Body of pancreas (tissue), 4 donors: ENCODE measurements around the gene PARM1.

ENCODE experiments used
- CTCF ChIP-seq, 7 experiments: fragments of 450-650 bp in 4 of 7; fragments of 200-600 bp in 3 of 7; sonication (generic) in 3 of 7; IDR thresholded peaks; one replicate each; pipeline ENCODE4 v1.5.1; 2016 to 2019; ENCODE audit warnings: antibody characterized with exemption in 7 of 7
- POLR2A ChIP-seq, 3 donors: fragments of 450-650 bp; IDR thresholded peaks; one replicate each; pipeline ENCODE4 v1.6.1; 2016; ENCODE audit warnings: antibody characterized with exemption in 3 of 3, mild to moderate bottlenecking in 2 of 3

- TF ChIP-seq CTCF (IDR thresholded peaks at IDR 0.05) (no peak), POLR2A (IDR thresholded peaks at IDR 0.05) (no peak)
Observed at GRCh38 chr4:74941123-74941522, 8.2 kb downstream of the PARM1 start.
